ENCODE data around the gene CSH2.
"Not testable (repeated sequence)": the region's sequence is repeated elsewhere in the genome, so short reads cannot be mapped to it uniquely, and the experiment has no call there.

CSH2 gene

DNA sequence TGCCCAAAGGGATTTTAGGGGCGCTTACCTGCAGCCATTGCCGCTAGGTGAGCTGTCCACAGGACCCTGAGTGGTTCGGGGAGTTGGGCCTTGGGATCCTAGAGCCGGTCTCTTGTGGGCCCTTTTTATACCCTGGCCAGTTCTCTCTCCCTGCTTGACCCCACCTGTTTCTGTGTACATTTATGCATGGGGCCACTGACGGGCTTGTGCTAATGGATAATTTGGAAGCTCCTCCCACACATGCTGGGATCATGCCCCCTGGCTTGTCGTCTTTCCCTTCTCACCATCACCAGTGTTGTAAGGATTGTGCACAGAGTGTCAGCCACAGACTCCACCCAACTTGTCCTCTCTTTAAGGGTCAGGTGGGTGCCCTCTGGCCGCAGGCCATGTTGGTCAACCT is at the start of gene CSH2:
Gene CSH2 (minus strand): TSS at position 101 of the 400 bp plus-strand sequence. CDS start 63 bp downstream, at position 38.
- not testable (repeated sequence) for ATAC-seq

- not testable (repeated sequence) for ATAC-seq
These were observed 48.9 kb upstream of the CSH2 start for GRCh38 chr17:63922402-63922801.

DNA sequence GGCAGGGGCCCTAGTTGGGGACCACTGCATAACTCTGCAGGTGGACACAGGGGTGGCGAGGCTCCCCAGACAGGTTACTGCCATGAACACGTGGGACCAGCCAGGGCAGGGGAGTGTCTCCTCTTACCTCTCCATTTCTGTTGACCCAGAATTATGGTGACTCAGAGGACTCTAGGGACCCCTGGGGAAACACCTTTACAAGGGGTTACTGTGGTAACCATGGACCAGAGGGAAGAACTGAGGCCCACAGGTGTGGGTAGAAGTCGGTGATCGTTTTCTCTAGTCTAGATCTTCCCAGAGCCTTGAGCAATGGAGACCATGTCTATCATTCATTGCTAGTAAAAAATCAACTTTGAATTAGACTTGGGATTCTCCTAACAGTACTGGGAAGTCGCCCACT is 47.3 kb upstream of the CSH2 start:
- ATAC-seq, result not testable (repeated sequence)

GRCh38 chr17:63920050-63920449 is 46.6 kb upstream of the CSH2 start:
- not testable (repeated sequence) for ATAC-seq

- ATAC-seq, result peak; percentile 88 to 89
These were observed 45.8 kb upstream of the CSH2 start for GRCh38 chr17:63919311-63919723.

DNA sequence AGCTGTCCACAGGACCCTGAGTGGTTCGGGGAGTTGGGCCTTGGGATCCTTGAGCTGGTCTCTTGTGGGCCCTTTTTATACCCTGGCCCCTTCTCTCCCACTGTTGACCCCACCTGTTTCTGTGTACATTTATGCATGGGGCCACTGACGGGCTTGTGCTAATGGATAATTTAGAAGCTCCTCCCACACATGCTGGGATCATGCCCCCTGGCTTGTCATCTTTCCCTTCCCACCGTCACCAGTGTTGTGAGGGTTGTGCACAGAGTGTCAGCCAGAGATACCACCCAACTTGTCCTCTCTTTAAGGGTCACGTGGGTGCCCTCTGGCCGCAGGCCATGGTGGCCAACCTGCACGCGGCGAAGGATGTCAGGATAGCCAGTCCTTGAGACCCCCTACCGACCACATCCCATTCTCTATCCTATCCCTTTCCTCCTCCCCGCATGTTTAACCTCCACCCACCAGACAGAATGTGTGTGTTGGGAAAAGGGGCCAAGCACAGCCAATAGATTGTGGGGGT is 45.4 kb upstream of the CSH2 start, which contains the start of gene GH1:
Gene GH1 (minus strand): TSS at position 51 of the 517 bp plus-strand sequence. CDS start 63 bp downstream, outside the sequence.
- not testable (repeated sequence) for ATAC-seq

GRCh38 chr17:63918305-63918704 is 44.8 kb upstream of the CSH2 start:
- no peak for ATAC-seq

DNA sequence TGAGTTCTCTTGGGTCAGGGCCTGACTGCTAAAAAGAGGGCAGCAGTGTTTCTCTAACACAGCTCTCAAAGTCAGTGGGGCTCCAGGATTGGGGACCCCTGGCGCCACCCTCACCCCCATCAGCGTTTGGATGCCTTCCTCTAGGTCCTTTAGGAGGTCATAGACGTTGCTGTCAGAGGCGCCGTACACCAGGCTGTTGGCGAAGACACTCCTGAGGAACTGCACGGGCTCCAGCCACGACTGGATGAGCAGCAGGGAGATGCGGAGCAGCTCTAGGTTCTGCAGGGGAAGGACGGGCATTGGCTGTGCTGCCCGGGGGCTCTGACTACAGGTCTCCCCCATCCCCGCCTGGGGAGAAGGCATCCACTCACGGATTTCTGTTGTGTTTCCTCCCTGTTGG is 44.2 kb upstream of the CSH2 start:
- no peak for ATAC-seq

DNA sequence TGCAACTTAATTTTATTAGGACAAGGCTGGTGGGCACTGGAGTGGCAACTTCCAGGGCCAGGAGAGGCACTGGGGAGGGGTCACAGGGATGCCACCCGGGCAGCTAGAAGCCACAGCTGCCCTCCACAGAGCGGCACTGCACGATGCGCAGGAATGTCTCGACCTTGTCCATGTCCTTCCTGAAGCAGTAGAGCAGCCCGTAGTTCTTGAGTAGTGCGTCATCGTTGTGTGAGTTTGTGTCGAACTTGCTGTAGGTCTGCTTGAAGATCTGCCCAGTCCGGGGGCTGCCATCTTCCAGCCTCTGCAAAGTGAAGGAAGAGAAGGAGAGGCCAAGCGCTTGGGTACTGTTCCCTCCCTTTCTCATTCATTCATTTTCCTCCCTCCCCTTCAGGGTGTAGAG is 43.7 kb upstream of the CSH2 start:
- not testable (repeated sequence) for ATAC-seq

- no peak for ATAC-seq
These were observed 43.2 kb upstream of the CSH2 start for GRCh38 chr17:63916566-63917185.

DNA sequence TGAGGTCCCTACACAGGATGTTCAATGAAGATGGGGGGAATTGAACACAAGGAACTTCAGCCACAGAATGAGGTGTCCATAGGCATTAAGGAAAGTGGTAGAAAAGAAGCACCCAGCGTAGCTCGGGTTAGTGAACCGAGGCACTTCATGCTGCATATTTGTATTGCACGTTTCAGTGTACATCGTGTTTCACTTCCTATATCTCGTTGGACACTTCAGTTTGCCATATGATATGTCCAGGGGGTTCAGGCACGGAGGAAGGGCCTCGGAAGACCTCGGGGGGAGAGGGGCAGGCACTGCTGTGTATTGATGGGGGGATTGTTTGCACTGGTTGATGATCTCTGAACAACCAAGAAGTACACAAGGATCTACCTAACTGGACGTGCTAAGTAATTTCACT is 42.3 kb upstream of the CSH2 start:
- ATAC-seq, result not testable (repeated sequence)

GRCh38 chr17:63914471-63914870 is 41.0 kb upstream of the CSH2 start:
- ATAC-seq, result no peak

GRCh38 chr17:63911657-63912100 is 38.2 kb upstream of the CSH2 start:
- ATAC-seq, result peak; percentile 73 to 76

DNA sequence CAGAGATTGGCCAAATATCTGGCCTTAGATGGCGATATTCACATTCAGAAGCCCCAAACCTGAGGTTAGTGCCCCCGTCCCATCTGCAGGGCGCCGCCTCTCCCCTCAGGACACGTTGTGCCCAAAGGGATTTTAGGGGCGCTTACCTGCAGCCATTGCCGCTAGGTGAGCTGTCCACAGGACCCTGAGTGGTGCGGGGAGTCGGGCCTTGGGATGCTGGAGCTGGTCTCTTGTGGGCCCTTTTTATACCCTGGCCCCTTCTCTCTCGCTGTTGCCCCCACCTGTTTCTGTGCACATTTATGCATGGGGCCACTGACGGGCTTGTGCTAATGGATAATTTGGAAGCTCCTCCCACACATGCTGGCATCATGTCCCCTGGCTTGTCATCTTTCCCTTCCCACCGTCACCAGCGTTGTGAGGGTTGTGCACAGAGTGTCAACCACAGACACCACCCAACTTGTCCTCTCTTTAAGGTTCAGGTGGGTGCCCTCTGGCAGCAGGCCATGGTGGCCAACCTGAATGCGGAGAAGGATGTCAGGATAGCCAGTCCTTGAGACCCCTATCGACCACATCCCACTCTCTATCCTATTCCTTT is 37.7 kb upstream of the CSH2 start, which contains the start of gene CSHL1:
Gene CSHL1 (minus strand): TSS at position 218 of the 595 bp plus-strand sequence. CDS start 62 bp downstream, at position 156.
- no peak for ATAC-seq

GRCh38 chr17:63910096-63910495 is 36.6 kb upstream of the CSH2 start:
- ATAC-seq, result no peak

DNA sequence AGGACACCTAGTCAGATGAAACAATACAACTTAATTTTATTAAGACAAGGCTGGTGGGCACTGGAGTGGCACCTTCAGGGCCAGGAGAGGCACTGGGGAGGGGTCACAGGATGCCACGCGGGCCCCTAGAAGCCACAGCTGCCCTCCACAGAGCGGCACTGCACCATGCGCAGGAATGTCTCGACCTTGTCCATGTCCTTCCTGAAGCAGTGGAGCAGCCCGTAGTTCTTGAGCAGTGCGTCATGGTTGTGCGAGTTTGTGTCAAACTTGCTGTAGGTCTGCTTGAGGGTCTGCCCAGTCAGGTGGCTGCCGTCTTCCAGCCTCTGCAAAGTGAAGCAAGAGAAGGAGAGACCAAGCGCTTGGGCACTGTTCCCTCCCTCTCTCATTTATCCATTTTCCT is 36.1 kb upstream of the CSH2 start:
- not testable (repeated sequence) for ATAC-seq

DNA sequence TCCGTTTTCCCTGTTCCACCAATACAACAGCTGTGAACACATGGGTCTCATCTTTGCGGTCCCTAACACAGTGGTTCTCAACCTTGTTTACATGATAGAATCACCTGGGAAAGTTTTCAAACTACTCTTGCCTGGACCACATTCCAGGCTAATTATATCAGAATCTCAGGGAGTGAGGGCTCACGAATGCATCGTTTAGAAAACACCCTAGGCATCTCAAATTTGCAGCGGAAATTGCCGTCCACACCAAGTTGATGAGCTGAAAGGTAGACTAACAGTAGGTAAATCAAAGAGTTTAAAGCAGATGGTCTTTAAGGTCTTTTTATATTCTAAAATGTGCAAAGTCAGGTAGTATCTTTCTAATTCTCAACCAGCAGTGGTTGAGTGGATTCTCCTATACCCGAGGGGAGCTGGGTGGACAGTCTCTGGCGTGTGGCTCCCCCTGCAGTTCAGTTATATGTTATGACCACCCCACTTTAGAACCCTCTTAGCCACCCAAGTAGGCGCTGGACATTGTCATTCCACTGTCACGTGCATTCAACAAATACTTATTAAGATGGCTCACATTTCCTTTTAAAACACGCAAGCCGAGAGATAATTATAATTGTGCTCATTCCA is 33.8 kb upstream of the CSH2 start:
- not testable (repeated sequence) for ATAC-seq

GRCh38 chr17:63904796-63905195 is 31.3 kb upstream of the CSH2 start:
- ATAC-seq, result not testable (repeated sequence)

- peak; percentile 44 to 47 for ATAC-seq
These were observed 30.3 kb upstream of the CSH2 start for GRCh38 chr17:63903787-63904201.

- not testable (repeated sequence) for ATAC-seq
These were observed 28.5 kb upstream of the CSH2 start for GRCh38 chr17:63901971-63902370.

- ATAC-seq, result peak; percentile 84 to 93
These were observed 25.7 kb upstream of the CSH2 start for GRCh38 chr17:63898899-63899798.

Data from activated CD4-positive, CD25-positive, alpha-beta regulatory T cell treated with anti-CD3 and anti-CD28 coated beads, Interleukin-2, amount 50 U/mL, for 24 hours (primary cell).